Measurements from ENCODE around the gene ZNF263.

Gene ZNF263

GRCh38 chr16:3282730-3283542 lies at the start of gene ZNF263:
Gene ZNF263 (plus strand): TSS chr16:3283491. CDS start chr16:3283819, 328 bp downstream.
- peak; percentile 93 for DNase-seq

DNA sequence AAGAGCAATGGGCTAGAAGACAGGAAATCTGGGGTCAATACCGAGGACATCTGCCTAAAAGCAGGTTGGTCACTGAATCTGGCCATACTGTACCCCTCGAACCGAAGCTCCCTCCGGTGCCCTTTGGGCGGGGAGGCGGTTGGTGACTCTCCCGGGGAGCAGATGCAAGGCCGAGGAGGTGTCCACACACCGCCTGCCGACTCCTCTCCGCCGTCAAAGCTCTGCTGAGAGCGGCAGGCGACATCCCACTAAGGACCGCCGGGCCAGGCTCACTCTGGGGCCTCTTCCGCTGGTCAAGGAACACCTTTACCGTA lies 48.8 kb upstream of the ZNF263 start:
- no peak for DNase-seq

GRCh38 chr16:3234857-3235561 lies 48.3 kb upstream of the ZNF263 start, which contains the start of gene ZNF200:
Gene ZNF200 (minus strand): TSS chr16:3235158. CDS start chr16:3233755, 1,403 bp downstream.
- DNase-seq: peak; percentile 94

DNA sequence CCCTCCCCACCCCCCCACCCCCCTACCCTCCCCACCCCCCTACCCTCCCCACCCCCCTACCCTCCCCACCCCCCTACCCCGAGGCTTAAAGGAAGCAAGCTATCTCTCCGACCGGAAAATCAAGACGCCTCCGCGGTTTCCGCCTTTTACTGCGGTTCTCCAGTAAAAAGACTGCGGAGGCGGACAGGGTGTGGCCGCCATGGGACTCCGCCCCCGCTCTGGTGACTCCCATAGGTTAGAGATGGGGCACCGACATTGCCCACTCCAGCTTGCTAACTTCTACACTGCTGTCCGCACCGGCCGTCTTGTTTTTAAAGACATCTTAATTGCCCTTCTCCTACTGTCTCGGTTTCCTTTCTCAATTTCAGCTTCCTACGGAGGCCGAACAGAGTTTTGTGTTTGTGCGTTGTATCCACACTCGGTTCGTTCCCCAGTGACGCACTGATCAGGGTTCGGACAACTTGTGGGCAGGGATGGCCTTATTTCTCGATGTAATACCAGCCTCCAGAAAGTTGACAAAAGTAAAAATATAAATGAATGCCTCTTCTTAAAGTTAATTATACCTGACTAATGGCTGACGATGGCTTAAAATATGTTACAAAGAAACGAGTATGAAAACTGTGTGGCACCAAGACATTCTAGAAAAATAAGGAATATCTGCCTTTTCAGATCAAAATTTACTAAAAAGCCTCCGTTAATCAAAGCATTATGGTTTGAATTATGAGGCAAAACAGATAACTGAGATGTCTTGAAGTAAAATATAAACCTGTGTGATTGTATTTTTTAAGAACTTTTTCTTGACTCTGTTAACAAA lies 47.2 kb upstream of the ZNF263 start:
- peak; percentile 50 for DNase-seq

GRCh38 chr16:3241761-3242160 lies 41.5 kb upstream of the ZNF263 start:
- DNase-seq: no peak

- DNase-seq: no peak
These were observed 40.6 kb upstream of the ZNF263 start for GRCh38 chr16:3242709-3243108.

DNA sequence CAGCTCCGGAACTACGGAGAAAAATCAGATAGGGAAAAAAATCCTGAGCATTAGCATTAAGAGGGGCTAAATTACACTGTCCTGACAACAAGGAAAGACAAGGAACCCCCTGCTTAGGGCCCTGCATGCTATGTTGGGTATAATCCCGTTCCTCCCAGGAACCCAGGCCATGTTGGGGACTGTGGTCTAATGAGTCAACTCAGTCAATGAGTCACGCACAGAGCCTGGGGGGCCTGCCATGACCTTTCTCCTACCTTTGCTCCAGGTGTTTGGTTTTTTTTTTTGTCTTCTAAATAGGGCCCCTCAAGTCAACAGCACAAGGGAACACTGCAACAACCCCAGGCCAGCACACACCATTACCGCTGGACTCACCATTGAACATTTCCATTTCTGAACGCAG lies 39.4 kb upstream of the ZNF263 start:
- DNase-seq: no peak

GRCh38 chr16:3246002-3246401 lies 37.3 kb upstream of the ZNF263 start:
- no peak for DNase-seq

- DNase-seq: no peak
These were observed 36.4 kb upstream of the ZNF263 start for GRCh38 chr16:3246876-3247275.

DNA sequence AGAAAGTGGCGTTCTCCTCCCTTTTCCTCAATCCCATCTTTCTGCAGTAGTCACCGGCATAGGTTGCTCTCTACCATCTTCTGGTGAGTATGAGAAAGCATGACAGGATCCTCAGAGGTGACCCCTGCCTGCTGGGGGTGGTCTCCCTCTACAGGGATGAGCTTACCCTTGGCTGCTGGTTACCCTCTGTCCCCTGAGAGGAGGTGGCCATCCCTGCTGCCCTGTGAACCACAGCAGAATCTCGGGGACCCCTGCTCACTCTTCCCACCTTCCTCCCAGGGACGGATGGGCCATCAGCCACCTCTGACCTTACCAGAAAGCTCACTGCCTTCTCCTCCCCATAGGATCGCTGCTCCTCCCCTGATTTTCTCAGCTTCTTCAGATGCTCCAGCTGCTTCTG lies 34.7 kb upstream of the ZNF263 start:
- no peak for DNase-seq

DNA sequence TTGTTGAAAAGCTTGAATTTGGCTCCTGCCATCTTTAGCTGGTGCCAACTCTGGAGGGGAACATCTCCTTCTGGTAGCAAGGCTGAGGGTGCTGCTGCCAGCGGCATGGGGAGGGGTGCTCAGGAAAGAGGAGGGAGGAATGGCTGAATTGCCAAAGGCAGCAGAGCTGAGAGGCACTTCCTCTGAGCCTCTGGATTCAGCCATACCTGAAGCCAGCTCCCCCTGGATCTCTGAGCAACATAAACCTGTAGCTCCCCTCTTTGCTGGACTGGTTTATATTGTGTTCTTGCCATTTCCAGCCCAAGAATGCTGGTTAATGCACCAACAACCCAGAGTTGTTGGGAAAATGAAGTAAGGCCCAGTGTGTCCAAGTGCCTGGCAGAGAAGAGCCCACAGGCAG lies 34.3 kb upstream of the ZNF263 start:
- no peak for DNase-seq

GRCh38 chr16:3249451-3249850 lies 33.8 kb upstream of the ZNF263 start:
- no peak for DNase-seq

DNA sequence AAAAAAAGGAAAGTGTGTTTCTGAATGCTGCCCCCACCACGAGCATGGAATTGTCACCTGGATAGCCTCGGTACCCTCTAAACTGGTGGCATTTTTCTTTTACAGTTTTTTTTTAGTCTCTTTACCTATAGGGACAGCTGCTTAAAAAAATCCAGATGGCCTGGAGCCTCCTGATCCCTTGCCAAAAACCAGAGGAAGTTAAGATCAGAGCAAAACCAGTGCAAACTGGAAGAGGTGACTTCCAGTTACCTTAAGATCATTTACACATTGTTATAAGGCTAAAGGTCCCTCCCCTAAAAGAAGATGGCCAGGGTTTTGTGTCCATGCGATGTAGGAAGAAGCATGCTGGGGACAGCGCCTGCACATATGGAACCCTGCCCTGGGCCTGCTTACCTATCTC lies 30.3 kb upstream of the ZNF263 start:
- no peak for DNase-seq

GRCh38 chr16:3254309-3254708 lies 29.0 kb upstream of the ZNF263 start:
- no peak for DNase-seq

- no peak for DNase-seq
These were observed 27.0 kb upstream of the ZNF263 start, which contains the start of gene MEFV for GRCh38 chr16:3256146-3256865. Gene MEFV (minus strand): TSS chr16:3256633. CDS start chr16:3256587, 46 bp downstream.

- no peak for DNase-seq
These were observed 26.3 kb upstream of the ZNF263 start for GRCh38 chr16:3256866-3257465.

DNA sequence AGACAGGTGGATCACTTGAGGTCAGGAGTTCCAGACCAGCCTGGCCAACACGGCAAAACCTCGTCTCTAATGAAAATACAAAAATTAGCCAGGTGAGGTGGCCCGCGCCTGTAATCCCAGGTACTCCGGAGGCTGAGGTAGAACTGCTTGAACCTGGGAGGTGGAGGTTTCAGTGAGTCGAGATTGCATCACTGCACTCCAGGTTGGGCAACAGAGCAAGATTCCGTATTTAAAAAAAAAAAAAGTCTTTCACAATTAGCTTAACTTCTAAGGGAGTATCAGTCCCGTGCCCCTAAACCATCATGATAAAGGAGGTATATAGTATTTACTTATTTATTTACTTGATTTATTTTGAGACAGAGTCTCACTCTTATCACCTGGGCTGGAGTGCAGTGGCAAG lies 23.5 kb upstream of the ZNF263 start:
- DNase-seq: no peak

DNA sequence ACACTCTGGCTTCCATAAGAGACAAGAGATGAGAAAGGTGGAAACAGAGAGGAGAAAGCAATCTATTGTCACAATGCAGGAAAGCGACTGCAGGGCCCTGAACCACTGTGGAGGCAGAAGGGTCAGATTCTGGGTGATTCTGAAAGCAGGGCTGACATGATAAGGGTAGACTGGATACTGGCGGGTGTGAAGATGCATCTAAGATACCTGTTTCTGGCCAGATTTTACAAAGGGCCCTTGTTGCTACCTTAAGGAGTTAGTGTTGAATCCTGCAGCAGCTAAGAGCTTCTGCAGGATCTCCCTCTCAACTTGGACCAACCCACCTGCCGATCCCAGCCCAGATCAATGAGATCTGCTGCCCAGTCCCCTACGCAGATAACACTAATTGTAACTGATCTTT lies 20.8 kb upstream of the ZNF263 start:
- no peak for DNase-seq

GRCh38 chr16:3264137-3265036 lies 18.9 kb upstream of the ZNF263 start:
- DNase-seq: peak; percentile 99

DNA sequence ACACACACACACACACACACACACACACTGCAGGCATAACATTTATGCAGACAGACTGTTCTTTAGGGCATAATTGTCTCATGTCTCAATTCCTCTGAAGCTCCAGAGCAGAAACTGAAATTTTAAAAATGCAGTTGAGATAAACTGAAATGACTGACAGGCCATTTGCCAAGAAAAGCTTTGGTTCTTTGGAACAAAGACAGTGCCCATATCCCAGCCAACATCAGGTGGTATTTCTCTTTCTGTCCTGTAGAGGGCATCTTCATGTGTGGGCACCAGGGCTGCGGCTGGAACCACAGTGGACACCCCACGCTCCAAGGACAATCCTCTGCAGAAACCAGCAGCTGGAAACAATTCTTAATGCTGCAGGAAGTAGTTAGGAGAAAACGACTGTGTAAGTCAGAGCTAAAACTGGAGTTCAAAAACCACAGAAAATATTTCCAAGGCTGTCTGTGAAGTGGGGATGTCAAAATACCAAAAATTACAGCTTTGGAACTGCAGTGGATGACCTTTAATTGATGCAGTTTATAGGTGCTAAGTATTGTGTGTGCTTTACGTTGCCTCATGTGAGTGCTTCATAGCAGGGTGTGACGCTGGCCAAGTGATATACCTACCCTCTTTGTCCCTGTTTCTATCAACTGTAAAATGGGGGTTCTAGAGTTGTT lies 16.3 kb upstream of the ZNF263 start:
- DNase-seq: no peak

GRCh38 chr16:3268294-3268693 lies 15.0 kb upstream of the ZNF263 start:
- no peak for DNase-seq
